HG03521 (cell line): Measurements from ENCODE around the gene CCNB1.
"Not testable (repeated sequence)": the region's sequence is repeated elsewhere in the genome, so short reads cannot be mapped to it uniquely, and the experiment has no call there.

Experiments
- ATAC-seq: cut with Tn5 transposase; IDR thresholded peaks from one replicate; pipeline ENCODE4 v1.9.1; 2021; ENCODE audit warnings: mild to moderate bottlenecking, moderate library complexity; ENCODE audit not compliant: unreplicated experiment

Gene CCNB1

GRCh38 chr5:69181659-69182293, 14.8 kb downstream of the CCNB1 start:
- not testable (repeated sequence) for ATAC-seq

- ATAC-seq, result no peak
Measured at GRCh38 chr5:69184621-69185020, 17.7 kb downstream of the CCNB1 start.

- ATAC-seq, result no peak
Measured at GRCh38 chr5:69187342-69187741, 20.4 kb downstream of the CCNB1 start.

- ATAC-seq, result no peak
Measured at GRCh38 chr5:69188811-69189161, 21.8 kb downstream of the CCNB1 start.

- peak; percentile 86 for ATAC-seq
Measured at GRCh38 chr5:69189162-69190086, 22.5 kb downstream of the CCNB1 start, which contains the start of gene CENPH. Gene CENPH (plus strand): TSS chr5:69189583. CDS start chr5:69189635, 52 bp downstream.

GRCh38 chr5:69202497-69202896, 35.5 kb downstream of the CCNB1 start:
- ATAC-seq, result no peak

- ATAC-seq, result no peak
Measured at GRCh38 chr5:69206528-69207190, 39.7 kb downstream of the CCNB1 start.

- ATAC-seq, result no peak
Measured at GRCh38 chr5:69209602-69210001, 42.7 kb downstream of the CCNB1 start.

- ATAC-seq, result no peak
Measured at GRCh38 chr5:69211200-69211599, 44.2 kb downstream of the CCNB1 start.

- ATAC-seq, result no peak
Measured at GRCh38 chr5:69212022-69212421, 45.1 kb downstream of the CCNB1 start.

- no peak for ATAC-seq
Measured at GRCh38 chr5:69213513-69214215, 46.7 kb downstream of the CCNB1 start.

- no peak for ATAC-seq
Measured at GRCh38 chr5:69217151-69217511, 50.2 kb downstream of the CCNB1 start.

GRCh38 chr5:69217548-69218526, 50.9 kb downstream of the CCNB1 start:
- ATAC-seq, result peak; percentile 87

- no peak for ATAC-seq
Measured at GRCh38 chr5:69219939-69220338, 53.0 kb downstream of the CCNB1 start.

GRCh38 chr5:69220371-69220770, 53.4 kb downstream of the CCNB1 start:
- not testable (repeated sequence) for ATAC-seq

GRCh38 chr5:69220833-69221232, 53.9 kb downstream of the CCNB1 start:
- not testable (repeated sequence) for ATAC-seq

- ATAC-seq, result no peak
Measured at GRCh38 chr5:69224520-69224919, 57.6 kb downstream of the CCNB1 start.

- no peak for ATAC-seq
Measured at GRCh38 chr5:69225860-69226259, 58.9 kb downstream of the CCNB1 start.
